GM18858 (cell line): ENCODE data around the gene FLYWCH1.
"Not testable (repeated sequence)": the region's sequence is repeated elsewhere in the genome, so short reads cannot be mapped to it uniquely, and the experiment has no call there.

Experiments used
- ATAC-seq: cut with Tn5 transposase; IDR thresholded peaks from one replicate; pipeline ENCODE4 v1.9.1; 2021; ENCODE audit not compliant: unreplicated experiment

The FLYWCH1 gene

DNA sequence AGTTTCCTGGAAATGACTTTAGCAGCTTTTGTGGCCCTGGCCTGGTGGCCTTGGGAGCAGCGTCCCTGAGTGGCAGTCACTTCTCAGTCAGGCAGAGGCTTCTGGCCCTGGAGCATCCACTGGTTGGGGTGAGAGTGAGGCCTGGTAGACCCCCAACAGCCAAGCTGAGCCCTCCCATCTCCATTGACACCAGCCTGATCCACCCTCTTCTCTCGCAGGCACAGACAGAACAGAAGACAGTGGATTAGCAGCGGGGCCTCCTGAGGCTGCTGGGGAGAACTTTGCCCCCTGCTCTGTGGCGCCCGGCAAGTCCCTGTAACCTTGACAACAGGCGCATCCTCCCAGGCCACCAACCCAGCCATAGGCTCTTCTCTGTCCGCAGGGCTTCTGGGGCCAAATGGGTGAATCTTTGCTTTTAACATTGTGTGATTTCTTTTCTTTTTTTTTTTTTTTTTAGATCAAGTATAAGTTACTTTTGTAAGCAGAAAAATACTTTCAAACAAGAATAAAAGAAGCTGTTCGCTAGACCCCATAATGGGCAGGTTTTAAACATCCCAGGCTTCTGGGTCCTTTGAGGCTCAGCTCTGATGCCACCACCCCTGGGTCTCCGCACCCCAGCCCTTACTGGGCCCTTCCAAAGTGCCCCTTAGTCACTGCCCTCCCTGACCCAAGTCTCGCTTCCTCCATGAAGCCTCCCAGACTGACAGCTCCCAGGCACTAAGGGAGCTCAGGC lies 12.7 kb upstream of the FLYWCH1 start:
- no peak for ATAC-seq

DNA sequence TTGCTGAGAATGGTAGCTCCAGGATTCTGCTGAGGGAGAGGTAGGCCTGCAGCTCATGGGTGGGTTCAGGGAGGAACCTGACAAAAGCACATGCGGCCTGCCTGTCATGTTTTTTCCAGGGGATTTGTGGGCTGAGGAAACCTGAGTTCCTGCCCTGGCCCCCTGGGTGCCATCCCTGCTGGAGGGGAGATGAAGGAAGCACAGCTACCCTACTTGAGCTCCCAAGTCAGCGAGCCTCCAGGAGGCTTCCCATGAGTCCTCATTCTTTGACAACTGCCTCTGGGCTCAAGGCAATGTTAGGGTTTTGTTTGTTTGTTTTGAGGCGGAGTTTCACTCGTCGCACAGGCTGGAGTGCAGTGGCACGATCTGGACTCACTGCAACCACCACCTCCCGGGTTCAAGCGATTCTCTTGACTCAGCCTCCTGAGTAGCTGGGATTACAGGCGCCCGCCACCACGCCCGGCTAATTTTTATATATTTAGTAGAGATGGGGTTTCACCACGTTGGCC lies 12.1 kb upstream of the FLYWCH1 start:
- no peak for ATAC-seq

DNA sequence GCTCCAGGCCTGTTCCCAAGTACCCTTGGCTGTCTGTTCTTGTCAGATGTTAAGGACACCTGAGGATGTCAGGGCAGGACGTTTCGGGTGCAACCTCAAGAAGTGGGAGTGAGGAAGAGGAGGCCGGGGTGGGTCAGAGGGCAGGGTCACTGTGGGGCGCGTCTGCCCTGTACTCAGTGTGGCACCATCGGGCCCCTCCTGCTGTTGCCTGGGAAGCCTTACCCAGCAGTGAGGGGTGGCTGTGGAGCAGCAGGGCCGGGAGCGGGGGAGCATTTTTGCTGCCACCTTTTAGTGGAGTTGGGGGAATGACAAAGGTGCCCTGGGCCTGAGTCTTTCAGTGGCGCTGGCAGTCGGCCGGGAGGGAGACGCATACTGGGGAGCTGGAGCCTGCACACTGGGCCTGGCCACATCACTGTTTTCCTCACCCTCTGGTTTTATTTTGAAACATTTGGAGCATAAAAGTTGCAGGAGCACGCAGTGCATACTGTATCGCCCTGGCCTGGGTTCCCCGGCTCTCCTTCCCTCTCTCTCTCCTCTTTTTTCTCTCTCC lies 11.1 kb upstream of the FLYWCH1 start:
- ATAC-seq: no peak

DNA sequence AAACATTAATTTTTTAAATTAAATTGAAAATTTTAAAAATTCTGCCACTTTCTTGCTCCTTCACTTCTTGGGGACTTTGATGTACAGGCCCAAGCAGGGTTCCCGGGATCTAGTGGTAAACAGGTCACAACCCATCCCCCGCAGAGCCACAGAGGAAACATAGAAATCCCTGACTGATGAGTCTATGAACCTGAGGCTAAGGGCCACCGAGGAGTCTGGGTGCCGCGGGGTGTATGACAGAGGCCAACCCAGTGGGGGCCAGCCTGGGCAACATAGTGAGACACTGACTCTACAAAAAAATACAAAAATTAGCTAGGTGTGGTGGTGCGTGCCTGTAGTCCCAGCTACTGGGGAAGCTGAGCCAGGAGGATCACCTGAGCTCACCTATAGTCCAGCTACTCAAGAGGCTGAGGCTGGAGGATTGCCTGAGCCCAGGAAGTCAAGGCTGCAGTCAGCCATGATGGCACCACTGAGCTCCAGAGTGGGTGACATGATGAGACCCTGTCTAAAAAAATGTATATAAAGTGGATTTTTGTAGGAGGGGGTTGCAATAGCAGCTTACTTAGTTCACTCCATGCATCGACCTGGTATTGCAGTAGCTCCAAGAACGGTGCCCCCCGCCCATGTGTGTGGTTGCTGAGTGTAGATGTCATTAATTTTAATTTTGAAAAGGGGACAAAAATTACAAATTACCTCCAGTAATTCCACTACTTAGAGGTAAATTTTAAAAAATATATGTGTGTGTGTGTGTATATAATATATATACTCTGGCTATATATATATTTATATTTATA lies 9.2 kb upstream of the FLYWCH1 start:
- no peak for ATAC-seq

DNA sequence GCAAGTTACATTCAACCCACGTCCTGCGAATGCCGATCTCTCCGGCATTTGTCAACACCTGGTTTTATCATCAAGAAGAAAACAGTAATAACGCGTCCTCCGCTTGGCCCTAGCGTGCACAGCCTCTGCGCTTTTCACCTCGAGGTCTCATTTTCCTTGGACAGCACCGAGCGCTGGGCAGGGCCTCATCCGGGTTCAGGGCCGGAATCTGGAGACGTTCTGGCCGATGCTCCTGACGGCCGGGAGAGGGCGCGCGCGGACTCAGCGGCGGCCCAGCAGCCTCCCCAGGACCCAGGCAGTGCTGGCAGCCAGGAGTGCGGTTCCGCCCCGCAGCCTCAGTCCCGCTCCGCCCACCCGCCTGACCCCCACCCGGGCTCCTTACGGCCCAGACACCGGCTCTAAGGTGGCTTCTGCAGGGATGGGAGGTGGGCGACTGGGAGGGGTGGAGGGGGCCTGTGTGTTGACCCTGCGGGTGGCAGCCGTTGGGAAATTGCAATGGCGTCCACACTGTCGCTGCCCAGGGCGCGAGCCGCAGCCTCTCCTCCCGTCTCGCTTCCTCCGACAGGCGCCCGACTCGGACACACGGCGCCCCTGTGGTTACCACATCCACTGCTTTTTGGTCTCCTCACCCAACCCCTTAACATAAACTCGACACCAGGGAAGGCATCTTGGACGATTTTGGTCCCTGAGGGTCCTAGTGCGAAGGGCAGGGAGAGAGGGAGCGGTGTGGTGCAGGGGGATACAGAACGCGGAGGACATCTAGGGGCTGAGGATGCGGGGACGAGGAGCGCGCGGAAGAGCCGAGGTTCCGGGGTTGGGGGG lies 7.4 kb upstream of the FLYWCH1 start:
- no peak for ATAC-seq

DNA sequence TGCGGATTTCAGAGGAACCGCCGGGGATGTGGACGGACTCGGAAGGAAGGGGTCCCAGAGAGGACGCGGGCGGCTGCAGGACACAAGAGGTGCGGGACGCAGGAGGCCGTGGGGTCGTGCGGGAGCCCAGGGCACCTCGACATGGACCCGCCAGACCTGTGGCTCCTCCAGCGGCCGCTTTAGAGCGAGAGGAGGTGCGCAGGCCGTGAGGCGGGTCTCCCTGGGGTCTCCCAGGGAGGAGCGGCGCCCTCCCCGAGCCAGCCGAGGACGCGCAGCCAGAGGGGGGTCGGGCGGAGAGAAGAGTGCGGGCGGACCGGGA lies 6.8 kb upstream of the FLYWCH1 start:
- ATAC-seq: no peak

DNA sequence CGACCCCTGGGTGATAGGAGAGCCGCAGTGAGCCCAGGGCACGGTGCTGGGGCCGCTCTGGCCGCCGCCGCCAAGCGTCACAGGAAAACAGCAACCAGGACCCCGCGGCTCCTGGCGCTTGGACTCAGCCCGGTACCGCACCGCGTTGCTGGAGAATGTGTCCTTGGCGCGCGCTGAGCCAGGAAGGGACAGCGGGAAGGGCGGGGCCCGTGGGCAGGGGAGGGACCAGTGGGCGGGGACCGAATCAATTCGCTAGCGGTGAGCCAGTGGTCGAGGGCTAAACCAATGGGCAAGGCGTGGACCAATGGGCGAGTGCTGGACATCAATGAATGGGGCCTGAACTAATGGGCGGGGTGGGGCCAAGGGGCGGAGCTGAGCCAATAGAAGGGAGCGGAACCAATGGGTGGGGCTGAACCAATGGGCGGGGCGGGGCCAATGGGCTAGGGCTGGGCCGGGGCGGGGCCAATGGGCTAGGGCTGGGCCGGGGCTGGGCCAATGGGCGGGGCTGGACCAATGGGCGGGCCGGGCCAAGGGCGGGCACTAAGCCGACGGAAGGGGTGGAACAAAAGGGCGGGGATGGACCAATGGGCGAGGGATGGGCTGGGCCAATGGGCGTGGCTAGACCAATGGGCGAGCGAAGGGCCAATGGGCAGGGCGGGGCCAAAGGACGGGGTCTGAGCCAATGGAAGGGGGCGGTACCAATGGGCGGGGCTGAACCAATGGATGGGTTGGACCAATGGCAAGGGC lies 6.3 kb upstream of the FLYWCH1 start:
- peak; percentile 44 for ATAC-seq

DNA sequence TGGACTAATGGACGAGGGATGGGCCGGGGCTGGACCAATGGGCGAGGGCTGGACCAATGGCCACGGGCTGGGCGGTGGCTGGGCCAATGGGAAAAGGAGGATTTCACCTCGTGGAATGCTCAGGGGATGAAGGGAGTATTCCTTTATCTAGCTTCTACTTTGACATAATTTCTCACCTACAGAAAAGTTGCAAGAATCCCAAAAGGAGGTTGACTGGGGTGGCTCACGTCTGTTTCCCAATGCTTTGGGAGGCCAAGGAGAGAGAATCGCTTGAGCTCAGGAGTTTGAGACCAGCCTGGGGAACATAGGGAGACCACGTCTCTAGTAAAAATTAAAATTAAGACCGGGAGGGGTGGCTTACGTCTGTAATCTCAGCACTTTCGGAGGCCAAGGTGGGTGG lies 5.7 kb upstream of the FLYWCH1 start:
- no peak for ATAC-seq

DNA sequence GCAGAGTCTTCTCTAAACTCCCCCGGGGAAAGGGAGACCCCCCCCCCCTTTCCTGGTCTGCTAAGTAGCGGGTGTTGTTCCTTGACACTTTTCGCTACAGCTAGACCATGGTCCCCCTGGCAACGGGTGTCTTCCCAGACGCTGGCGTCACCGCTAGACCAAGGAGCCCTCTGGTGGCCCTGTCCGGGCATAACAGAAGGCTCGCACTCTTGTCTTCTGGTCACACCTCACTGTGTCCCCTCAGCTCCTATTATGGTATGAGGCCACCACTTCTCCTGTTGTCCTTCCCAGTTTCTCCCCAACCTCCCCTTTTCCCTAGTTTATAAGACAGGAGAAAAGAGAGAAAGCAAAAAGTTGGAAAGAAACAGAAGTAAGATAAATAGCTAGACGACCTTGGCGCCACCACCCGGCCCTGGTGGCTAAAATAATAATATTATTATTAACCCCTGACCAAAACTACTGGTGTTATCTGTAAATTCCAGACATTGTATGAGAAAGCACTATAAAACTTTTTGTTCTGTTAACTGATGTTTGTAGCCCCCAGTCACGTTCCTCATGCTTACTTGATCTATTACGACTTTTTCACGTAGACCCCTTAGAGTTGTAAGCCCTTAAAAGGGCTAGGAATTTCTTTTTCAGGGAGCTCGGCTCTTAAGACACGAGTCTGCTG lies 4.5 kb upstream of the FLYWCH1 start:
- ATAC-seq: not testable (repeated sequence)

DNA sequence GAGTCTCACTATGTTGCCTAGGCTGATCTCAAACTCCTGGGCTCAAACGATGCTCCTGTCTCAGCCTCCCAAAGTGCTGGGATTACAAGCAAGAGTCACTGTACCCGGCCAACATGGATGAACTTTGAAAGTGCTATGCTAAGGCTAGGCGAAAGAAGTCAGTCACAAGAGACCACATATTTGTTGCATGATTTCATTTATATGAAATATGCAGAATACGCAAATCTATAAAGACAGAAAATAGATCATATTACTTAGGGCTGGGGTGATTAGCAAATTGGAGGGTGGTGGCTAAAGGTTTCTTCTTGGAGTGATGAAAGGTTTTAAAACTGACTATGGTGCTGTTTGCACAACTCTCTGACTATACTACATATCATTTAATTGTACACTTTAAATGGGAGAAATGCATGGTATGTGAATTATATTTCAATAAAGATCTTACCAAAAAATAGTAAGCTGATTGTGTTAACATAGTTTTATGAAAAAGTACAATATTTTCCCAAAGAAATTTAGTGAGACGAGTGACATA lies 1.2 kb upstream of the FLYWCH1 start:
- ATAC-seq: no peak

DNA sequence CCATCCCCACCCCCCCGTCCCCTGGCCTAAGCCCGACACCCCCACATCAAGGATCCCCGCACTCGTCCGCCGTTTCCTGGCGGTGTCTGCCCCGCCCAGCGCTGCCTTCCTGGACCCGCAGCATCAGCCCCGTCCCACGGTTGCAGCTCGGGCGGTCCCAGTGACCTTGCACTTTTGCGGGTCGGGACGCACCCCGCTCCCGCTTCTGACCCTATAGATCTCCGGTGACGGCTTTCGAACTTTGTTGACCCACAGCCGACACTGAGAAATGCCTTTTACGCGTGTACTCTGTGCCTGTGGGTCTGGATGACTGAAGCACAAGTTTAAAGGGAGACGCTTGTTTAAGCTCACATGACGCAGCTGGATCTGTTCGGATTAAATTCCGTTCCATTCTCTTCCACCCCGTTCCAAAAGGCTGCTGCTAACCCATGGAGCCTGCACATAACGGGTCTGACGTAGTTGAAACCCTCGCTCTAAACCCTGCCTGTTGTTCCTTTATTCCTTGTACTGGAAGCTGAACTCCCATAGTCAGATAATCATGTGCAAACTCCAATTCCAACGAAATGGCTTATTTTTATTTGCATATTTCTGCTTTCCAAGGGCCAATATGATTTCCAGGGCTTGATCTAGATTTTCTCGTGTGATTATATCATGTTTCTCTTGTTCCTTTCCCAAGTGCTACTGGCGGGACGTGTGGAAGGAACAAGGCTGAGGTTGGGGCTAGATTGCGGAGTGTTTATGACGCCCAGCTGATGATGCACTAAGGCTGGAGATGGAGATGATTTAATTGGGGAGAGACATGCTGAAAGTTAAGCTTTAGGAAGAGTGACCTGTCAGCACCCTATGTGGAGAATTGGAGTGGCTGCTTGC lies 834 bp downstream of the FLYWCH1 start:
- ATAC-seq: no peak

DNA sequence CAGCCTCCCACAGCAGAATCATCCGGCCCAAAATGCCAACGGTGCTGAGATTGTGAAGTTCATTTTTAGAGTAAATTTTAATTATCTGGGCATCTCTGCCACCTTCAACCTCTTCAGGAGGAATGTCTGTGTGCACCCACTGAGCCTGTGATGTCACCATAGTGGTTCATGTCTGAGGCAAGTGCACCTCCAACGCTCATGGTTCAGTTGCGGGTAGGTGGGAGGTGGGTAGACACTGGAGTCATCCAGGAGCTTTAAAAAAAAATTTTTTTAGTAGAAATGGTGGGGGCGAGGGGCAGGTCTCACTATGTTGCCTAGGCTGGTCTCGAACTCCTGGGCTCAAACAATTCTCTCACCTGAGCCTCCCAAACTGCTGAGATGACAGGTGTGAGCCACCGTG lies 1.9 kb downstream of the FLYWCH1 start:
- no peak for ATAC-seq

DNA sequence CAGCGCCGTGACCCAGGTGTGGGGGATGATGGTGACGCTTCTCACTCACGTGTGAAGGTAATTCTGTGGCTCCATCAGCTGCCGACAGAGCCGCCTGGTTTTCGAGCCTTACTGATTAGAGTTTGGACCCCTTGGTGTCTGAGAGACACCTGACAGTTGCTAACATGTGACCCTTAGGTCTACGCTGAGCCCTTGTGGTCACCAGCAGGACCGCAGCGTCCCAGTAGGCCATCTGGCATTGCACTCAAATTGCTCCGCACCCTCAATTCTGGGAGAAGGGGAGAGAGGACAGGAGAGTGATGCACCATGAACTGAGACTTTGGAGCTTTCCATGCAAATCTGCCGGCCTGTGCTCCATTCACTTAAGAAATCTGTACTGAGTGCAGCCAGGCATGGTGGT lies 2.5 kb downstream of the FLYWCH1 start:
- ATAC-seq: no peak

DNA sequence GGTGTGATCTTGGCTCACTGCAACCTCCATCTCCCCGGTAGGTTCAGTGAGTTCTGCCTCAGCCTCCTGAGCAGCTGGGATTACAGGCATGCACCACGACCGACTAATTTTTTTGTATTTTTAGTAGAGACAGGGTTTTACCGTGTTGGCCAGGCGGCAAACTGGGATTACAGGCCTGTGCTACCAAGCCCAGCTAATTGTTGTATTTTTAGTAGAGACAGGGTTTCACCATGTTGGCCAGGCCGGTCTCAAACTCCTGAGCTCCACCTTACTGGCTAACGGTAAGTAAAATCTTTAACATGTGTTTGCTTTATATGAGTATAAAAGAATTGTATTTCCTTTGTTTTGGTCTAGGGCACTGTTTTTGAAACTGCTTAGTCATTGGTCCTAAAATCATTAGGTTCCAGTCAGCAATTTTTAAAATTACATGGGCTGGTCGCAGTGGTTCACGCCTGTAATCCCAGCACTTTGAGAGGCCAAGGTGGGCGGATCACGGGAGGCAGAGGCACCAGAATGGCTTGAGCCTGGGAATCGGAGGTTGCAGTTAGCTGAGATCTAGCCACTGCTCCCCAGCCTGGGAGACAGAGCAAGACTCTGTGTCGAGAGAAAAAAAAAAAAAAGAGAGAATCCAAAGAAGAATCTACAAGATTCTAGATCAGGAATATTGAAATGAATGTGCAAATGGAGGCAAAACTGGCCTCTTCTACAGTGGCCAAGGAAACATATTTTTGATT lies 3.6 kb downstream of the FLYWCH1 start:
- no peak for ATAC-seq

DNA sequence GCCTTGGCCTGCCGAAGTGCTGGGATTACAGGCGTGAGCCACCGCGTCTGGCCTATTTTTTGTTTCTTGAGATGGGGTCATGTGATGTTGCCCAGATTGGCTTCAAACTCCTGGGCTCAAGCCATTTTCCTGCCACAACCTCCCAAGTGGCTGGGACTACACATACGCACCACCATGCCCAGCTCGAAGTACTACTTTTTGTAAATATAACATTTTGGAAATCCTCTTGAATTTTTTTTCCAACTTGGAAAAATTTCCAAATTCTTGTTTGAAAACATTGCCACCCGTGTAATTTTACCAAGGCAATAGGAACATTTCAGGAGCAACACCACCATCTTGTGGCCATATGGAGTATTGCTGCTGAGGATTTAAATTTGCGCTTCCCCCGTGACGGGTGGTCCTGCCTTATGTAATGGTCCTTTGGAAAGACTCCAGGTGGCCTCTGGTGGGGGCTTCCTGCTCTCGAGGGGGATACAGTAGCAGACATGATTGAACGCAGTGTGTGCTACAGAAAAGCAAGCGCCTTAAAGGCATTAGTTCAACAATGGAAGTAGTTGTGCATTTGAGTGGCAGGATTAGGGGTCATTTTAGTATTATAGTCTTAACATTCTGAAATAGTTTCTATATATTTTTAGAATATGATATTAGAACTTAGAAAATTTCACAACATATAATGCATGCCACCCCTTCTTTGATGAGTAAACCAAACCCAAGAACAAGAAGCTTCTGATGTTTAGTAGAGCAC lies 8.0 kb downstream of the FLYWCH1 start:
- ATAC-seq: no peak

DNA sequence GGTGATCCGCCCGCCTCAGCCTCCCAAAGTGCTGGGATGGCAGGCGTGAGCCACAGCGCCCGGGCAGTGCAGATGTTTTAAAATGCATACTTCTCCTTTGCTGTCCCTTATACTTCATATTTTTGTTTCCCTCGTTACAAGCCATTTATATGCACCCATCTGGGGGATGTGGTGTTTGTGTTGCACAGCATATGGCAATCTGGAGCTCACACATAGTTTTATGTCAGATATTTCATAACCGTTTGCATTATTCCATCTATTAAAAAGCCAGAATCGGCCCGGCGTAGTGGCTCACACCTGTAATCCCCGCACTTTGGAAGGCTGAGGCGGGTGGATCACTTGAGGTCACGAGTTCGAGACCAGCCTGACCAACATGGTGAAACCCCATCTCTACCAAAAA lies 11.8 kb downstream of the FLYWCH1 start:
- no peak for ATAC-seq

DNA sequence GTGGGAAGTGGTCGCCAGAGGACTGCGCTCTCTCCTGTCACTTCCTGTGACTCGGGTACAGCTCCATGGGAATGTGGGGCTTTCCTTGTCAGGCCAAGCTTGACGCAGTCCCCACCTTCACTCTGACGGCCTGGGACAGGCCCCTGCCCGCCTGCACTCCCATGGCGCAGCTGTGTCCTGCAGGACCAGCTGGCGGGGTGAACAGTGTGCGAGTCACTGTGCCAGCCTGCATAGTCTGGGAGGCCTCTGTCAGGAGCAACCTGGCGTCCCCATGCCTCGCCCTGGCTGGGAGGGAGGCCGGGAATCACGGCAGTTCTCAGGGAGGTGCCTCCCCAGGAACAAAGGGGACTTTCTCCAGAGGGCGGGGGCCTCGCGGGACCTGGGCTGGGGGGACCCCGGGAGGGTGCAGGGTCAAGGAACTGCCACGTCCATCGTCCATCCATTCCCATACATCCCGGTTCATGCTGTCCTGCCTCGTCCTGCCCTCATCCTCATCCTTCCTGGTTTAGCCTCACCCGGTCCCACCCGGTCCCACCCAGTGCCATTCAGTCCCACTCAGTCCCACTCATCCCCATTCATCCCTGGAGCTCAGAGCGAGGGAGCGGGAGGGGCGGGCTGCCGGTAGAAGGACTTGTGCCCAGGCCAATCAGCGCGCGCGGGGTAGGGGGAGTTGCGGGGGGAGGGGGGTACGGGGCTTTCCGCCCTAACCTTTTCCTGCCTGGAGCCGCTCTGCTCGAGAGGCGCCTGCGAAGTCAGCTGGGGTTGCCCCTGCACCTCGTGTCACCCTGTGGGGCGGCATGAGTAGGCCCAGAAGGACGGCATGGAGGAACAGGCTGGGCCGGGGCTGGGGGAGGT lies 13.4 kb downstream of the FLYWCH1 start:
- ATAC-seq: no peak
